Measurements from ENCODE around the gene TGFBRAP1. TPM values are rescaled to one million over a fixed set of nuclear protein-coding genes. Genes with fewer than 3 reads are reported as not detected.

Gene TGFBRAP1
- total RNA-seq, 1 experiment from 2014 or later: 19.3 TPM

- Mint-ChIP-seq H3K36me3 (ENCODE audit: insufficient read depth, unreplicated experiment) (no peaks in the 10 kb centered on the region), H3K27me3 (ENCODE audit: insufficient read depth, unreplicated experiment) (no peaks in the 10 kb centered on the region), H3K4me3 (ENCODE audit: unreplicated experiment) (no peak overlapping the region), H3K4me1 (ENCODE audit: insufficient read depth, unreplicated experiment) (peaks cover 12% of the 10 kb centered on the region), H3K9me3 (ENCODE audit: unreplicated experiment) (no peaks in the 10 kb centered on the region), H3K27ac (ENCODE audit: low read depth, unreplicated experiment) (no peak overlapping the region)
- no TSS peak for BruUV-seq (replicated peaks)
- ChIA-PET POLR2A (no interaction called here), CTCF (interaction anchor here (0.6 to 17.3 kb wide), 20 partner anchors 12 to 1335 kb away, joined by 3 to 420 read pairs (median 4); no protein-coding TSS in a partner anchor)
- intact Hi-C loops (cut with micrococcal nuclease): no loop called here
- no peak for DNase-seq (ENCODE audit: unreplicated experiment)
- TF ChIP-seq CTCF (IDR thresholded peaks at IDR 0.05; ENCODE audit: unreplicated experiment): no peak
Measured at GRCh38 chr2:105238664-105239240, 90.8 kb downstream of the TGFBRAP1 start.

GRCh38 chr2:105237045-105237765, 92.3 kb downstream of the TGFBRAP1 start:
- ChIA-PET POLR2A (no interaction called here), CTCF (interaction anchor here (0.5 to 17.3 kb wide), 22 partner anchors 10 to 876 kb away, joined by 3 to 420 read pairs (median 4); no protein-coding TSS in a partner anchor)
- BruUV-seq (replicated peaks): no TSS peak
- no peak for TF ChIP-seq CTCF (IDR thresholded peaks at IDR 0.05; ENCODE audit: unreplicated experiment)
- Mint-ChIP-seq H3K27ac (ENCODE audit: low read depth, unreplicated experiment) (no peak overlapping the region), H3K4me1 (ENCODE audit: insufficient read depth, unreplicated experiment) (peaks cover 12% of the 10 kb centered on the region), H3K4me3 (ENCODE audit: unreplicated experiment) (no peak overlapping the region), H3K27me3 (ENCODE audit: insufficient read depth, unreplicated experiment) (no peaks in the 10 kb centered on the region), H3K36me3 (ENCODE audit: insufficient read depth, unreplicated experiment) (no peaks in the 10 kb centered on the region), H3K9me3 (ENCODE audit: unreplicated experiment) (no peaks in the 10 kb centered on the region)
- intact Hi-C loops (cut with micrococcal nuclease): no loop called here
- DNase-seq (ENCODE audit: unreplicated experiment): no peak

- Mint-ChIP-seq H3K4me3 (ENCODE audit: unreplicated experiment) (no peak overlapping the region), H3K36me3 (ENCODE audit: insufficient read depth, unreplicated experiment) (no peaks in the 10 kb centered on the region), H3K27ac (ENCODE audit: low read depth, unreplicated experiment) (no peak overlapping the region), H3K4me1 (ENCODE audit: insufficient read depth, unreplicated experiment) (peaks cover 12% of the 10 kb centered on the region), H3K9me3 (ENCODE audit: unreplicated experiment) (no peaks in the 10 kb centered on the region), H3K27me3 (ENCODE audit: insufficient read depth, unreplicated experiment) (no peaks in the 10 kb centered on the region)
- intact Hi-C loops (cut with micrococcal nuclease): no loop called here
- ChIA-PET POLR2A (interaction anchor here (0.6 kb wide), 1 partner anchor 118 kb away, joined by 3 read pairs; no protein-coding TSS in a partner anchor), CTCF (interaction anchor here (0.6 to 17.3 kb wide), 29 partner anchors 9 to 301 kb away, joined by 3 to 420 read pairs (median 3); no protein-coding TSS in a partner anchor)
- TF ChIP-seq CTCF (IDR thresholded peaks at IDR 0.05; ENCODE audit: unreplicated experiment): no peak
- no peak for DNase-seq (ENCODE audit: unreplicated experiment)
- no TSS peak for BruUV-seq (replicated peaks)
Measured at GRCh38 chr2:105236060-105236424, 93.5 kb downstream of the TGFBRAP1 start.

- Mint-ChIP-seq H3K4me1 (ENCODE audit: insufficient read depth, unreplicated experiment) (peaks cover 12% of the 10 kb centered on the region), H3K4me3 (ENCODE audit: unreplicated experiment) (no peak overlapping the region), H3K27me3 (ENCODE audit: insufficient read depth, unreplicated experiment) (peaks cover under 1% of the 10 kb centered on the region), H3K9me3 (ENCODE audit: unreplicated experiment) (no peaks in the 10 kb centered on the region), H3K27ac (ENCODE audit: low read depth, unreplicated experiment) (no peak overlapping the region), H3K36me3 (ENCODE audit: insufficient read depth, unreplicated experiment) (no peaks in the 10 kb centered on the region)
- BruUV-seq (replicated peaks): no TSS peak
- intact Hi-C loops (cut with micrococcal nuclease): loop anchor here (1.0 kb wide), 2 partner anchors 56 to 121 kb away; no protein-coding TSS in a partner anchor
- TF ChIP-seq CTCF (IDR thresholded peaks at IDR 0.05; ENCODE audit: unreplicated experiment): peak; percentile 50
- POLR2A ChIA-PET: interaction anchor here (0.6 kb wide), 1 partner anchor 117 kb away, joined by 3 read pairs; no protein-coding TSS in a partner anchor
- CTCF ChIA-PET: interaction anchor here (0.5 to 17.3 kb wide), 30 partner anchors 9 to 1298 kb away, joined by 3 to 420 read pairs (median 3); no protein-coding TSS in a partner anchor
- peak; percentile 85 for DNase-seq (ENCODE audit: unreplicated experiment)
Measured at GRCh38 chr2:105235388-105236059, 94.0 kb downstream of the TGFBRAP1 start.
